Neural crest cell (in vitro differentiated cells): ENCODE measurements around the gene ARMH4. TPM values are rescaled to one million over a fixed set of nuclear protein-coding genes. Genes with fewer than 3 reads are reported as not detected.

ENCODE experiments used
- DNase-seq: peaks from one replicate; pipeline ENCODE4 v3.0.0; 2021; ENCODE audit warnings: low read depth, mixed read lengths, low spot score
- H3K27ac Mint-ChIP-seq: one replicate; pipeline ENCODE4 v1.8.0; 2021; ENCODE audit warnings: mild to moderate bottlenecking, mixed read lengths; ENCODE audit not compliant: unreplicated experiment
- H3K27me3 Mint-ChIP-seq: 2 replicates; pipeline ENCODE4 v1.8.0; 2021; ENCODE audit warnings: low read depth, mild to moderate bottlenecking, mixed read lengths
- H3K36me3 Mint-ChIP-seq: 2 replicates; pipeline ENCODE4 v1.8.0; 2021; ENCODE audit warnings: low read depth, mild to moderate bottlenecking, mixed read lengths
- H3K4me1 Mint-ChIP-seq: 2 replicates; pipeline ENCODE4 v1.8.0; 2021; ENCODE audit warnings: mixed read lengths
- H3K4me3 Mint-ChIP-seq: one replicate; pipeline ENCODE4 v1.8.0; 2021; ENCODE audit warnings: mild to moderate bottlenecking, mixed read lengths
- H3K9me3 Mint-ChIP-seq: 2 replicates; pipeline ENCODE4 v1.8.0; 2021; ENCODE audit warnings: mixed read lengths
- total RNA-seq: library from RNA; stranded (reverse); gene quantifications from 2 replicates; pipeline ENCODE4 v1.2.1, GENCODE V29; 2021
- TF ChIP-seq, protein P1 (sequence below): fragments of 200-600 bp; sonication (generic); conservative IDR thresholded peaks from 2 replicates; pipeline ENCODE4 v1.5.0; 2021; ENCODE audit warnings: antibody characterized with exemption, mild to moderate bottlenecking

ARMH4 gene
- total RNA-seq, 1 donor from 2014 or later, result 36.2 TPM

DNA sequence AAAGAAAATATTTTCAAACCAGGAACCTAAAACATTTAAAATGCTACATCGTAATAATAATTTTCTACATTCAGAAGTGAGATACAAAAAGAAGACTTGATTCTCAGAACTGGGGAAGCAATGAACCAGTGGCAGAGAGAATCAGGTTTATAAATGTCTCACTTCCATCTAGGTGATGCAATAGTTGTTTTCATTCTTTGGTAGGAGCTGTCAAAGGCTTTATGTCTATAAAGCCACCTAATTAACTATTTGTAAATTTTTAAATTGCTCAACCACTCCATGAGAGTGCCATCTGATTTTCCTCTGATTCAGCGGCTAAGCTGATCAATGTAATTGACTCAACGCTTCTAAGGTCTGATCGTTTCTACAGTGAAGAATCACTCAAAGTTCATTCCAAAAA lies 66.1 kb downstream of the ARMH4 start:
- peaks cover 7% of the 10 kb centered on the region for H3K4me1 Mint-ChIP-seq
- no peak for DNase-seq
- TF ChIP-seq, protein P1, sequence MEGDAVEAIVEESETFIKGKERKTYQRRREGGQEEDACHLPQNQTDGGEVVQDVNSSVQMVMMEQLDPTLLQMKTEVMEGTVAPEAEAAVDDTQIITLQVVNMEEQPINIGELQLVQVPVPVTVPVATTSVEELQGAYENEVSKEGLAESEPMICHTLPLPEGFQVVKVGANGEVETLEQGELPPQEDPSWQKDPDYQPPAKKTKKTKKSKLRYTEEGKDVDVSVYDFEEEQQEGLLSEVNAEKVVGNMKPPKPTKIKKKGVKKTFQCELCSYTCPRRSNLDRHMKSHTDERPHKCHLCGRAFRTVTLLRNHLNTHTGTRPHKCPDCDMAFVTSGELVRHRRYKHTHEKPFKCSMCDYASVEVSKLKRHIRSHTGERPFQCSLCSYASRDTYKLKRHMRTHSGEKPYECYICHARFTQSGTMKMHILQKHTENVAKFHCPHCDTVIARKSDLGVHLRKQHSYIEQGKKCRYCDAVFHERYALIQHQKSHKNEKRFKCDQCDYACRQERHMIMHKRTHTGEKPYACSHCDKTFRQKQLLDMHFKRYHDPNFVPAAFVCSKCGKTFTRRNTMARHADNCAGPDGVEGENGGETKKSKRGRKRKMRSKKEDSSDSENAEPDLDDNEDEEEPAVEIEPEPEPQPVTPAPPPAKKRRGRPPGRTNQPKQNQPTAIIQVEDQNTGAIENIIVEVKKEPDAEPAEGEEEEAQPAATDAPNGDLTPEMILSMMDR, result no peak
- no peak overlapping the region for H3K27ac Mint-ChIP-seq
- peaks cover 9% of the 10 kb centered on the region for H3K36me3 Mint-ChIP-seq
- H3K27me3 Mint-ChIP-seq, result no peaks in the 10 kb centered on the region
- H3K4me3 Mint-ChIP-seq, result no peak overlapping the region
- H3K9me3 Mint-ChIP-seq, result no peaks in the 10 kb centered on the region

DNA sequence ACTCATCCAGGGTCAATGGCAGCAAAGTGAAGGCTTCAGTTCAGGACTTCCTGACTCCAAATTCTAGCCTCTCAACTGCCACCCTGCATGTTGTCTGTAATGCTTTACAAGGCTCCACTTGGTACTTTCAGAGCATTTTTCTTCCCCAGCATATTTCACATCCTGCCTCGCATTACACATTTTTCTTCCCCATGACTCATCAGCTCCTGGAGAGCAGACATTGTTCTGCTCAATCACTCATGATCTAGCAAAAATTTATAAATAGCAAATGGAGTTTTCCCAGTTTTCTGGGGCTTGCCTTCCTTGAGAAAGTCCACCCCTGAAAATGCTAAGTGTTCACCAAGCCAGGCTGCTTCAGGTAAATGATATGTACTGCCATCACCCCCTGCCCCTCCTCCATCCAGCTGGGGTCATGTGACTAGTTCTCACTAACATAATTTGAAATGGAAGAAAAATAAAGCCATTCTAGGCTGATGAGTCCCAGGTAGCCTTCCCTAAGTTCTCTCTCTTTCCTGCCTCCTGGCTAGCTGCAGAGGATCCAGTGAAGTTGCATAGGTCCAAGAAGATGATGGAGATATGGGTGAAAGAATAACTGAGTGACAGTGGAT lies 69.4 kb downstream of the ARMH4 start:
- Mint-ChIP-seq H3K27me3 (no peaks in the 10 kb centered on the region), H3K4me1 (peaks cover 7% of the 10 kb centered on the region), H3K27ac (peak overlapping the region; percentile 40), H3K36me3 (peaks cover 9% of the 10 kb centered on the region), H3K9me3 (no peaks in the 10 kb centered on the region), H3K4me3 (no peak overlapping the region)
- DNase-seq, result no peak
- TF ChIP-seq, protein P1, result no peak

DNA sequence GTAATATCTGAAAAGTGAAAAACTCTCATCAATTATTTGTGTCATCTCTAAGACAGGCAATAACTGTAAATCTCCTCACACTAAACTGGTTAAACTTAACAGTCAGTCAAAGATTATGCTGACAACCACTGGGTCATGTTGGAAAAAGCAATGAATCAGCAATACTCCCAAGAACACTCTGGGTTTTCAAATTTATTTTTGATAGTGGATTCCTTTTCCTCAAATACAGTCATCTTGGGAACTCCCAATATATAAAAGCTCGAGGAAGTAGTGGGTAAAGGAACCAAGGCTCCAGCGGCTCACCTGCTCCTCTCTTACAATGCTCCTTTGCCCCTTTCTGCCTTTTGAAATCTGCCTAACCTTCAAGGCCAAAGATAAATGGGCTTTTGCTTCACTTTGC lies 70.0 kb downstream of the ARMH4 start:
- Mint-ChIP-seq H3K4me3 (no peak overlapping the region), H3K36me3 (peaks cover 9% of the 10 kb centered on the region), H3K9me3 (no peaks in the 10 kb centered on the region), H3K27me3 (no peaks in the 10 kb centered on the region), H3K27ac (no peak overlapping the region), H3K4me1 (peaks cover 7% of the 10 kb centered on the region)
- no peak for DNase-seq
- TF ChIP-seq, protein P1, result no peak

DNA sequence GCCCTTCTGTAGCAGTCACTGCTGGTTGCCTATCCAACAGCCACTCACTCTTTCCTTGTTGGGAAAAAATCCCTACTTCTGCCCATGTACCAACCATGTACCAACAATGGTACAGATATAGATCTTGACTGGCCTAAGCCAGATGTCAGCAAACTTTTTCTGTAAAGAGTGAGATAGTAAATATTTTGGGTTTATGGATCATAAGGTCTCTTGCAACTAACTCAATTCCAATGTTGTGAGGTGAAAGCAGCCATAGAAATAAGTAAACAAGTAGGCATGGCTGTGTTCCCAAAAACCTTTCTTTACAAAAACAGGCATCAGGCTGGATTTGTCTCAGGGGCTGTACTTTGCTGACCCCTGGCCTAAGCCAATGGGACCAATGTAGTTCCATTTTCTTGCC lies 73.5 kb downstream of the ARMH4 start:
- DNase-seq, result no peak
- Mint-ChIP-seq H3K4me1 (peaks cover 10% of the 10 kb centered on the region), H3K36me3 (peaks cover 4% of the 10 kb centered on the region), H3K27ac (no peak overlapping the region), H3K4me3 (no peak overlapping the region), H3K27me3 (no peaks in the 10 kb centered on the region), H3K9me3 (no peaks in the 10 kb centered on the region)
- TF ChIP-seq, protein P1, result no peak

DNA sequence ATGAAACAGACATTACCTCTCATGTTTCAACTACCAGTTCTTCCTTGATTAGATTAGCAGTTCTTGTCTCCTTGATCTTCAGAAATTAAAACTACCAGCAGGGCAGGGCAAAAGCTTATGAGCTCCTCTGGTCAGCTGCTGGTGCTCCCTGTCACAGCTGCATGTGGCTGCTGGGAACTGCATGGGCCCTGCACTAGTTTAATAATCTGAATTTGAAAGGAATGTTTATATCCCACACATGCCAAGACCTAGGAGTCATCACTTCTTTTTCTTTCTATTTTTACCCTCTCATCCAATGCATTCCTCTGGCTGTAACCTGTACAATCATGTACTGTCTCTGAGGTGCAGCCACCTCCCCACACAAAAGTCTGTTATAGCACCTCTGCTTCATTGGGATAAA lies 73.9 kb downstream of the ARMH4 start:
- Mint-ChIP-seq H3K36me3 (peaks cover 4% of the 10 kb centered on the region), H3K9me3 (no peaks in the 10 kb centered on the region), H3K27ac (no peak overlapping the region), H3K4me3 (no peak overlapping the region), H3K4me1 (peaks cover 13% of the 10 kb centered on the region), H3K27me3 (no peaks in the 10 kb centered on the region)
- TF ChIP-seq, protein P1, result no peak
- DNase-seq, result no peak
